Measurements from ENCODE around the gene BRSK1.

Gene BRSK1

GRCh38 chr19:55256562-55257460 is 27.0 kb upstream of the BRSK1 start:
- no peaks in the 10 kb centered on the region for H3K27me3 ChIP-seq (ENCODE audit: insufficient read depth, low read length)
- no peak overlapping the region for H3K27ac ChIP-seq (ENCODE audit: low read length)

DNA sequence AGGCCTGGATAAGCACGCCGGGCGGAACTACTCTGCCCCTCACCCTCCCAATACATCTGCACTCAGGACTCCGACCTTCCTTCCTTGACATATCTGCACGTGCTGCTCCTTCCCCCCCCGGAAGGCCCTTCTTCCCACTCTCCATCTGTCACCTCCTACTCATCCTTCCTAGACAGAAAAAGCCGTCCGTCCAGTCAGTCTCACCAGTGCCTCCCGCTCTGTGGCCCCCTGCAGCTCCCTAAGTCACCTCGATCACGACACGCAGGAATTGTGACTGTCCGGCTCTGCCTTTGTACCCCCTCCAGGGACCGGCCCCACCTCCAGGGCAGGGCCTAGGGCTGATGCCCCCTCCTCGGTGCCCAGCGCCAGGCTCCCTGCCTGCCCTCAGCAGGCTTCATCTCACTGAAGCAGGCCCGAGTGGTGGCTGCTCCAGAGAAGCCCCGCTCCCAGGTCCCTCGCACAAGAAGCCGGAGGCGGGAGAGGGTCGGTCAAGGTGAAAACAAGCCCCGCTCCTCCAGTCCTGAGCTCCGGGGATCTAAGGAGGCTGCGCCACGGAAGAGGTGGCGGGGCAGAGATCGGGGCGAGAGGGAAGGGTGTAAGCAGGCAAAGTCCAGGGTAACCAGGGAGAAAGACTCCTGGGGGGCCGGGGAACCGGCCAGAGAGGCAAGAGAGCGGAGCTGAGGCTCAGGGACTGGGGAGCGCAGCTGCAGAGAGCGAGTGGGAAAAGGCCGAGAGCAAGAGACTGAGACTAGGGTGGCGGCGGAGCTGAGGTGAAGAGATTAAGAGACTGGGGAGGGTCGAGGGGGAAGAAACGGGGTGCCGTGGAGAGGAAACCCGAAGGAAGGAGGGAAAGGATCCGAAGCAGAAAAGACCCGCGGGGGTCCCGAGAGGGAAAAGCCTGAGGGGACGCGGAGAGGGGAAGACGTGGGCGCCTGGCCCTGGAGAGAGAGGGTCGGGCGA is 26.1 kb upstream of the BRSK1 start:
- Histone ChIP-seq H3K27ac (ENCODE audit: low read length) (no peak overlapping the region), H3K27me3 (ENCODE audit: insufficient read depth, low read length) (no peaks in the 10 kb centered on the region), H3K9me3 (ENCODE audit: insufficient read depth, low read depth, low read length) (no peaks in the 10 kb centered on the region), H3K4me1 (ENCODE audit: insufficient read depth, low read length) (peaks cover 11% of the 10 kb centered on the region), H3K36me3 (ENCODE audit: insufficient read depth, low read depth, low read length) (no peaks in the 10 kb centered on the region; the same call in 1 of the 2 replicates), H3K4me3 (ENCODE audit: low read length) (peak overlapping the region; percentile 84), H3K9ac (ENCODE audit: low read depth, low read length) (peak overlapping the region; percentile 82)

More at GRCh38 chr19:55256562-55257460, 27.0 kb upstream of the BRSK1 start:
- Histone ChIP-seq H3K9ac (ENCODE audit: low read depth, low read length) (peak overlapping the region; percentile 15; the same call in 1 of the 2 replicates), H3K36me3 (ENCODE audit: insufficient read depth, low read depth, low read length) (no peaks in the 10 kb centered on the region; the same call in 1 of the 2 replicates), H3K4me3 (ENCODE audit: low read length) (peak overlapping the region; percentile 84), H3K9me3 (ENCODE audit: insufficient read depth, low read depth, low read length) (no peaks in the 10 kb centered on the region), H3K4me1 (ENCODE audit: insufficient read depth, low read length) (peaks cover 11% of the 10 kb centered on the region)

DNA sequence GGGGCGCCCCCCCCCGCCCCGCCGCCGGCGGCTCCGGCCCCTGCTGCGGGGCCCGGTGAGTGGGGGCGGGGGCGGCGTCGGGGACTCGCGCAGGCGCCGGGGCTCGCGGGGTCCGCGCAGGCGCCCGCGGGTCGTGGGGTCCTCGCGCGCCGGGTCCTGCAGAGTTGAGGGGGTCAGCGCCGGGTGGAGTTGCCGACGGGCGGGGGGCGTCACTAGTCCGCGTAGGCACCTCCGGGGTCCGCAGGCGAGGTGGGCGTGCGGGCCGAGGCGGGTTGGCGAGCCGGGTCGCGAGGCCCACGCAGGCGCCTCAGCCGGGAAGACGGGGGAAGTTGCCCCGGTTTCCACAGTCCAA is 25.3 kb upstream of the BRSK1 start:
- Histone ChIP-seq H3K36me3 (ENCODE audit: insufficient read depth, low read depth, low read length) (no peaks in the 10 kb centered on the region; the same call in 1 of the 2 replicates), H3K9ac (ENCODE audit: low read depth, low read length) (peak overlapping the region; percentile 84), H3K27me3 (ENCODE audit: insufficient read depth, low read length) (no peaks in the 10 kb centered on the region), H3K4me1 (ENCODE audit: insufficient read depth, low read length) (peaks cover 11% of the 10 kb centered on the region), H3K27ac (ENCODE audit: low read length) (no peak overlapping the region), H3K4me3 (ENCODE audit: low read length) (peak overlapping the region; percentile 84), H3K9me3 (ENCODE audit: insufficient read depth, low read depth, low read length) (no peaks in the 10 kb centered on the region)

DNA sequence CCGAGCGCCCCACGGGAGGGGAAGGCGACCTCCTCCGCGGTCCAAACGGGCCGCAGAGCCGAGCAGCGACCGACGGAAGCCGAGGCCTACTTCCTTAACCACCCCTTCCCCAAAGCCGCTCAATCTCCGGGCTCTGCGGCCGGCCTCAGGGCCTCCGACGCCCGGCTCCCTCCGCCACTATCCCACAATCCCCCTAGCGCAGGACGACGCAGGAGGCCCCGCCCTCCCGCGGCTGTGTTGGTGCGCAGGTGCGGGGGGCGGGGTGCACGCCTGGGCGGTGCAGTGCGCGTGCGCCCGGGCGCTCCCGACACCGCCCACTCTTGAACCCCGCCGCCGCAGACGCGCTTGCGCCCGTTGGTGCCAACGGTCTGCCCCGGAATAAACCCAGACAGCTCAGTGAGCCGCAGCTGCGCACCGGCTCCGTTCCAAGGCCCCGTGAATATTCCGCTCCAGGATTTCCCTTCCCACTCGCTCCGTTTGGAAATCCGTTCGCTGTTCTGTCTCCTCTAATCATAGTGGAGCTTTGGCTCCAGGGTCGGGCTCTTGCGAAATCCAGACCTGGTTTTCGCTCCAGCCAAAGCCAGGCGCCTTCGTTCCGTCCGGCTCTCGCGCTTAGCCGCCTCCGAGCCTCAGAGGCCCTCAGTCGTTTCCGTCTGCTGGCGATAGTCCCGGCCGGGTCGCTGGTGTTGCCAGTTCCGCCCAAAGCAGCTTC is 24.8 kb upstream of the BRSK1 start, which contains the start of gene PPP6R1:
TSS of gene PPP6R1 (minus strand) at position 190 of the 712 bp plus-strand sequence. CDS start 11,914 bp downstream, outside the sequence.
- no peaks in the 10 kb centered on the region; the same call in 1 of the 2 replicates for H3K36me3 ChIP-seq (ENCODE audit: insufficient read depth, low read depth, low read length)
- H3K27ac ChIP-seq (ENCODE audit: low read length): peak within 1 kb of the TSS; percentile 66
- H3K9ac ChIP-seq (ENCODE audit: low read depth, low read length): peak within 1 kb of the TSS; percentile 84
- peak within 1 kb of the TSS; percentile 84 for H3K4me3 ChIP-seq (ENCODE audit: low read length)
- H3K4me1 ChIP-seq (ENCODE audit: insufficient read depth, low read length): peaks cover 11% of the 10 kb centered on the region
- H3K9me3 ChIP-seq (ENCODE audit: insufficient read depth, low read depth, low read length): no peaks in the 10 kb centered on the region
- H3K27me3 ChIP-seq (ENCODE audit: insufficient read depth, low read length): no peaks in the 10 kb centered on the region

GRCh38 chr19:55259540-55260210 is 24.1 kb upstream of the BRSK1 start:
- H3K36me3 ChIP-seq (ENCODE audit: insufficient read depth, low read depth, low read length): no peaks in the 10 kb centered on the region; the same call in 1 of the 2 replicates
- H3K9me3 ChIP-seq (ENCODE audit: insufficient read depth, low read depth, low read length): no peaks in the 10 kb centered on the region
- H3K4me3 ChIP-seq (ENCODE audit: low read length): peak overlapping the region; percentile 84
- peak overlapping the region; percentile 66 for H3K27ac ChIP-seq (ENCODE audit: low read length)
- H3K4me1 ChIP-seq (ENCODE audit: insufficient read depth, low read length): peaks cover 11% of the 10 kb centered on the region
- no peaks in the 10 kb centered on the region for H3K27me3 ChIP-seq (ENCODE audit: insufficient read depth, low read length)
- H3K9ac ChIP-seq (ENCODE audit: low read depth, low read length): peak overlapping the region; percentile 82; the same call in 1 of the 2 replicates

- H3K4me1 ChIP-seq (ENCODE audit: insufficient read depth, low read length): peaks cover 9% of the 10 kb centered on the region
- no peaks in the 10 kb centered on the region for H3K27me3 ChIP-seq (ENCODE audit: insufficient read depth, low read length)
- H3K9ac ChIP-seq (ENCODE audit: low read depth, low read length): no peak overlapping the region
- no peak overlapping the region for H3K27ac ChIP-seq (ENCODE audit: low read length)
- H3K9me3 ChIP-seq (ENCODE audit: insufficient read depth, low read depth, low read length): peaks cover 5% of the 10 kb centered on the region; the same call in 1 of the 2 replicates
- no peaks in the 10 kb centered on the region for H3K36me3 ChIP-seq (ENCODE audit: insufficient read depth, low read depth, low read length)
- no peak overlapping the region for H3K4me3 ChIP-seq (ENCODE audit: low read length)
Measured at GRCh38 chr19:55261671-55262126, 22.1 kb upstream of the BRSK1 start.

DNA sequence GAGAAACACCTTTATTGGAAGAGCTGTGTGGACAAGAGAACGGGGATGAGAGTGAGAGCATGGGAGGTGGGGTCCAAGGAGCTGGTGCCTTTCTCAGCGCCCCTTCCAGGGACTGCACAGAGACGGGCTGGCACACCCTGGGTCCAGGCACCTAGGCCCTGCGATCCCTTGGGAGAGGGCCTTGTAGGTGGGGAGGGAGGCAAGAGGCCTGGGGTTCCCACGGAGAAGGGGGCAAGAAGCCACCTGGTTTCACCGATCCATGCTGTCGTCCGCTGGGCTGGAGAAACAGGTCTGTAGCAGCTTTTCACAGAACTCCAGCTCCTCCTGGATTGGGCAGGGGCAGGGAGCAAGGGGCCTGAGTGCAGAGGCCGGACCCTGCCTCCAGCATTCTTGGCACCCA is 21.4 kb upstream of the BRSK1 start:
- Histone ChIP-seq H3K36me3 (ENCODE audit: insufficient read depth, low read depth, low read length) (no peaks in the 10 kb centered on the region), H3K4me1 (ENCODE audit: insufficient read depth, low read length) (peaks cover 5% of the 10 kb centered on the region; the same call in 1 of the 2 replicates), H3K9me3 (ENCODE audit: insufficient read depth, low read depth, low read length) (peaks cover 6% of the 10 kb centered on the region; the same call in 1 of the 2 replicates), H3K27me3 (ENCODE audit: insufficient read depth, low read length) (no peaks in the 10 kb centered on the region), H3K4me3 (ENCODE audit: low read length) (no peak overlapping the region), H3K27ac (ENCODE audit: low read length) (no peak overlapping the region), H3K9ac (ENCODE audit: low read depth, low read length) (no peak overlapping the region)

GRCh38 chr19:55264531-55264930 is 19.3 kb upstream of the BRSK1 start:
- no peak overlapping the region for H3K27ac ChIP-seq (ENCODE audit: low read length)
- peaks cover 6% of the 10 kb centered on the region; the same call in 1 of the 2 replicates for H3K9me3 ChIP-seq (ENCODE audit: insufficient read depth, low read depth, low read length)
- no peak overlapping the region for H3K9ac ChIP-seq (ENCODE audit: low read depth, low read length)
- no peaks in the 10 kb centered on the region for H3K36me3 ChIP-seq (ENCODE audit: insufficient read depth, low read depth, low read length)
- H3K27me3 ChIP-seq (ENCODE audit: insufficient read depth, low read length): no peaks in the 10 kb centered on the region
- H3K4me1 ChIP-seq (ENCODE audit: insufficient read depth, low read length): peaks cover 3% of the 10 kb centered on the region; the same call in 1 of the 2 replicates
- H3K4me3 ChIP-seq (ENCODE audit: low read length): no peak overlapping the region

DNA sequence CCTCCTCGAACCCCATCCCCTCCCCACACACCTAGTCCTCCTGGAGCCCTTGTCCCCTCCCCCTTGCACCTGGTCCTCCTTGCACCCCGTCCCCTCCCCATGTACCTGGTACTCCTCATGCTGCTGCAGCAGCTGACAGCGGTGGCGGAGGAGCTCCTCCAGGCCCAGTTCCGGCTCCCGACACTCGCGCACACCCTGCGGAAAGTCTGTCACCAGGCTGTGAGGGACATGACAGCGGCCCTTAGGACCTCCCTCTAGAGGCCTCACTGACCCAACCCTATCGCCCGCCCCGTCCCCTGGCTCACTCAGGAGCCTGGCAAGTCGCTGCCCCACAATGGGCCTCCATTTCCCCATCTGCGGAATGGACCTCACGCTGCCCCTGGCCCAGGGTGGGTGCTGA is 18.6 kb upstream of the BRSK1 start:
- Histone ChIP-seq H3K4me3 (ENCODE audit: low read length) (no peak overlapping the region), H3K4me1 (ENCODE audit: insufficient read depth, low read length) (peaks cover 3% of the 10 kb centered on the region; the same call in 1 of the 2 replicates), H3K27ac (ENCODE audit: low read length) (no peak overlapping the region), H3K36me3 (ENCODE audit: insufficient read depth, low read depth, low read length) (no peaks in the 10 kb centered on the region; the same call in 1 of the 2 replicates), H3K9me3 (ENCODE audit: insufficient read depth, low read depth, low read length) (peaks cover 6% of the 10 kb centered on the region; the same call in 1 of the 2 replicates), H3K9ac (ENCODE audit: low read depth, low read length) (no peak overlapping the region), H3K27me3 (ENCODE audit: insufficient read depth, low read length) (no peaks in the 10 kb centered on the region)

- H3K27ac ChIP-seq (ENCODE audit: low read length): no peak overlapping the region
- H3K36me3 ChIP-seq (ENCODE audit: insufficient read depth, low read depth, low read length): no peaks in the 10 kb centered on the region; the same call in 1 of the 2 replicates
- no peaks in the 10 kb centered on the region for H3K4me1 ChIP-seq (ENCODE audit: insufficient read depth, low read length)
- no peaks in the 10 kb centered on the region for H3K27me3 ChIP-seq (ENCODE audit: insufficient read depth, low read length)
- H3K9ac ChIP-seq (ENCODE audit: low read depth, low read length): no peak overlapping the region
- peaks cover 6% of the 10 kb centered on the region; the same call in 1 of the 2 replicates for H3K9me3 ChIP-seq (ENCODE audit: insufficient read depth, low read depth, low read length)
- H3K4me3 ChIP-seq (ENCODE audit: low read length): no peak overlapping the region
Measured at GRCh38 chr19:55265723-55266386, 17.9 kb upstream of the BRSK1 start.

All from iPS-20b (cell line).